HEK293T (cell line): Measurements from ENCODE around the gene LRRC37A2.
"Not testable (repeated sequence)": the region's sequence is repeated elsewhere in the genome, so short reads cannot be mapped to it uniquely, and the experiment has no call there.

Experiments used
- CTCF ChIA-PET: fragments of 350-600 bp; formaldehyde crosslinking; extraction: SDS; loops from one replicate; lab custom pipeline; 2021; ENCODE audit warnings: antibody characterized with exemption, inconsistent platforms; lab: Yijun Ruan, JAX
- POLR2A ChIA-PET: fragments of 350-600 bp; formaldehyde crosslinking; extraction: SDS; loops from one replicate; lab custom pipeline; 2020; ENCODE audit warnings: antibody characterized with exemption, inconsistent platforms; lab: Yijun Ruan, JAX
- DNase-seq: peaks from one replicate; pipeline ENCODE4 v3.0.0; 2012; ENCODE audit warnings: mixed read lengths; ENCODE audit errors: extremely low spot score

The LRRC37A2 gene

DNA sequence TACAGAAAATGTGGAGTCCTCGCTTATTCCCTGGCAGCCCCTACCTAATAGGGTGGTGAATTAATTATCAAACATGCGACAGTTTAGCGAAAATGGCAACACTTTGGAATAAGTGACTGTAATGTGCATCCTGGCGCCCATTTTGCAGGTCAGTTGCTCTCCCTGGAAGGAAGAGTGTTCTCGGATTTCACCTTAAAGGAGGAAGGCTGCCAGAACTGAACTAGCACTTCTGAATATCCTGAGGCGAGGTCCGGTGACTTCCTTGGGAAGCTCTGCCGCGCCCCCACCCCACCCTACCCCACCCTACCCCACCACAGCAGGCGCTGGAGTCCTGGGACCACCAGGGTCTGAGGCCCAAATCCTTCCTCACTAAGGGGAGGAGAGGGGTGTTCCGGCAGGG, at the start of gene LRRC37A2:
Gene LRRC37A2, plus strand, starts transcription at position 301 of the 400 bp plus-strand sequence. CDS start 245 bp downstream, outside the sequence.
- POLR2A ChIA-PET, DNase-seq, CTCF ChIA-PET: not testable (repeated sequence)

DNA sequence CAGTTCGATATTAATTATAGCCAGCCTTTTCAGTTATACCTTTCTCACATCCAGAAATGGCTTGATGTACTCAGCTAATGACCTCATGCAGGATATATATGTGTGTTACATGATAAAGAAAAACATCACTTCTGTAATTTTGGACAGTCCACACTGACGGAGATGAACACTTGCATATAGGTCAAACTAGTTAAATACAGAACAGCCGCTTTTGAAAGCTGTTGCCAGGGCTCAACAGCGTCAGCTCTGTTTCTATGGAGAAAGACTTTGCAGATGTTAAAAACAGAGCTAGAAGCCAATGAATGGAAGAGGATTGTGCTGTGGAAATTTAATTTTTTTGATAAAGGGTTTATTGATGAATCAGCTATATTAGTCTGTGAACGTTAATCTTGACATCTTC, 44.6 kb upstream of the LRRC37A2 start:
- DNase-seq, POLR2A ChIA-PET, CTCF ChIA-PET: not testable (repeated sequence)

DNA sequence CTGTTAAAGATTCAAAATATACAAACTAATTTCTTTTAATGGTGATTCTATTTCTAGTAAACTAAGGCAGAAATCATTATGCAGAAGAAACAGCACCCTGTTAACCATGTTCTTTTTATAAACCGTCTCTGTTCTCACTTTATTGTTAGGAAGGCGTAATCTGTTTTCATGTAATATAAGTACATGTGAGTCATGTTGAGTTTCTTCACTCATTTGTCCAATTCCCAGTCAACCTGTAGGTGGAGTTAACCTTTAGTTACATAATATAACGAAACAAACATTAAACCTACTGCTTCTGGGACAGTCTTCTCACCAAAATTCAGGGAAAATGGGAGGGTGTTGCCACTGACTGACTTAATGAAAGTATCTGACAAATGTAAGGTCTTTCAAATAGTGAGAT, 37.8 kb upstream of the LRRC37A2 start:
- DNase-seq, CTCF ChIA-PET, POLR2A ChIA-PET: not testable (repeated sequence)

DNA sequence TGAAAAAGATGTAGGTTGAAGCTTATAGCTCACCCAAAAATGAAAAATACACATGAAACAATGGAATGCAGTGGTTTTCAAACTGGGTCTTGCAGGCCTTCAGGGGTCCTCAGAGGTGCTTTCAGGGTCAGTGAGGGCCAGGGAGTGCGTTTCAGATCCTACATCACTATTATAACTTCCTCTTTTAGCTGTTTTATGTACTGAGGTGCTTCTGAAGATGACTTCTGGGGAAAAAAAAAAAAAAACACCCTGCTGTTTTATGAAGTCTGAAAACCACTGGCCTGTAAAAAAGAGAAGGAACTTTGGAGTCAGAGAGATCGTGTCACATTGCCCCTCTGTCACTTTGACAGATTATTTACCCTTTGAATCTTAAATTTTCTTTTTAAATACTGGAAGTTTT, 36.7 kb upstream of the LRRC37A2 start:
- POLR2A ChIA-PET, CTCF ChIA-PET, DNase-seq: not testable (repeated sequence)

DNA sequence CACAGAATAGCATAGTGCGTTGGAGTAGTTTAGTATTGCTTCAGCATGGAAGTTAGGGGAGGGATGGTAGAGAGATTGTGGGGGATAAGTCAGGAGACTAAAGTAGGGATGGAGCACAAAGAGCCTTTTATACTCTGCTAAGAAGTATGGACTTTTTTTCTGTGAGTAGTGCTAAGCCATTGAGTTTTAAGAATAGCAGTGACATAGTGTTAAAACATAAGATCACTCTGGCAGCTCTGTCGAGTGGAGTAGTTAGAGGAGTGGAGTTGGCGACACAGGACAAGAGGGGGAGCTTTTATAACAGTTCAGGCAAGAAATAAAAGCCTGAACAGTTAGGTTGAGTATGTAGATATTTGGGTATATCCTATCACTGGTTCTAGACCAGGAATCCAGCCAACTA, 33.4 kb upstream of the LRRC37A2 start:
- POLR2A ChIA-PET, DNase-seq, CTCF ChIA-PET: not testable (repeated sequence)

DNA sequence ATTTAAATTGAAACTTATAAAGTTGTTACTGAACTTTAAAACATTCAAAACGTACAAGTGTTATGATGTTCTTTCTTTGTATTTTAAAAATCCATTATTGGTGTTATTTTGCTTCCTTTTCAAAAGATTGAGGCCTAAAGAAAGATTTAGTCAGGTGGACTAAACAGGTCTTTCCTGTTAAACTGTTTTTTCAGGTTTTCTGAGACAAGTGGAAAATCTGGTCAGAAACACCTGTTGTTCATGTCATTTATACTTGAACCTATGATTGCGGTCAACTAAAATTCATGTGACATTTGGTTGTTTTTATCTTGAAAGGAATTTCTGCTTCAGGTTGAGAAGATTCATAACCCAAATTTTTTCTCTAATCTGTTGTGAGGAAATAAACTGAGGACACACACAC, 31.0 kb upstream of the LRRC37A2 start:
- POLR2A ChIA-PET, DNase-seq, CTCF ChIA-PET: not testable (repeated sequence)

DNA sequence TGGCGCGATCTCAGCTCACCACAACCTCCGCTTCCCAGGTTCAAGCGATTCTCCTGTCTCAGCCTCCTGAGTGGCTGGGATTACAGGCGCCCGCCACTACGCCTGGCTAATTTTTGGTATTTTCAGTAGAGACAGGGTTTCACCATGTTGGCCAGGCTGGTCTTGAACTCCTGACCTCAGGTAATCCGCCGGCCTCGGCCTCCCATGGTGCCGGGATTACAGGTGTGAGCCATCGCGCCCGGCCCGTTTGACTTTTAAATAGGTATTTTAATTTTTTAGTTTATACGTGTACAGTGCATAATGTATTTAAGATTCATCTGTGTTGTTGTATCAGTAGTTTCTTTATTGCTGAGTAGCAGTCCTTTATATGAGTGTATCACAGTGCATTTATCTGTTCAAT, 20.2 kb upstream of the LRRC37A2 start:
- POLR2A ChIA-PET, CTCF ChIA-PET, DNase-seq: not testable (repeated sequence)

DNA sequence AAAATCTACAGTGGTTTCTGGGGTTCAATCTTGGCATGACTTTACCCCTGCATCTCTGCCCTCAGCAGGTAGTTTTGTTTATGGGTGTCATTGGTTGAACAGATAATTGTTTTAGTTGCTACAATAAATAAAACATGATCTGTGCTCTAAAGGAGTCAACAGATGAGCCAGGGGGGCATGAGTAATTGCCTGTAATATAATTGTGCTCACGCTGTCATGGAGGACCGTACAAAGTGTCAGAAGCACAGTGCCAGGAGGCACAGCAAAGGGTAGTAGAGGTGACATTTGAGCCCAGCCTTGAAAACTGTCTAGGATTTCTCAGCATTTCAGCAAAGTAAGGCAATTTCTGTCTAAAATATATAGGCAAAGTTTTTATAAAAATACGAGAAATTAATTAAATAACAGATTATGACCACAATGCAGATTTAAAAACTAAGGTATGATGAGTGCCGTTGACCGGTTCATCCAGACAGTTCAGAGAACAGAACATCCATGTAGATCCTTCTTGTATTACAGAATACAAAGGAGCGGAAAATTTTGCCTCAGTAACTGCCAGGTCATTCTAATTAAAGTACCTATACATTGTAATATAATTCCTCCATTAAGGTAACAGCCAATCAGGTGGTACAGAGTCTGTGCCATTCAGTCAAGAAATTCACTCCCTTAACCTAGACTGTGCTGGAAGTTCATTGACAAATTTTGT, 12.7 kb upstream of the LRRC37A2 start:
- DNase-seq, CTCF ChIA-PET, POLR2A ChIA-PET: not testable (repeated sequence)

DNA sequence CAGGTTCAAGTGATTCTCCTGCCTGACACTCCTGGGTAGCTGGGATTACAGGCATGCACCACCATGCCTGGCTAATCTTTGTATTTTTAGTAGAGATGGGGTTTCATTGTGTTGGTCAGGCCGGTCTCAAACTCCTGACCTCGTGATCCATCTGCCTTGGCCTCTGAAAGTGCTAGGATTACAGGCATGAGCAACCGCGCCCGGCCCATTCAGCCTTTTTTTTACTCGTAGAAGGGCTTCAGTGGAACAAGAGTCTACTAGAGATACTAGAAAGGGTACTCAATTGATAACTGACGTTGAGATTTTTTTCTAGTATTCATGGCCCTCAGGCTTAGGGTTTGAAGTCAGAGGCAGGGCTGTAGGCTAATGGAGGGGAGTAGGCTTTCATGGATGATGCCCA, 6.4 kb upstream of the LRRC37A2 start:
- CTCF ChIA-PET, DNase-seq, POLR2A ChIA-PET: not testable (repeated sequence)

DNA sequence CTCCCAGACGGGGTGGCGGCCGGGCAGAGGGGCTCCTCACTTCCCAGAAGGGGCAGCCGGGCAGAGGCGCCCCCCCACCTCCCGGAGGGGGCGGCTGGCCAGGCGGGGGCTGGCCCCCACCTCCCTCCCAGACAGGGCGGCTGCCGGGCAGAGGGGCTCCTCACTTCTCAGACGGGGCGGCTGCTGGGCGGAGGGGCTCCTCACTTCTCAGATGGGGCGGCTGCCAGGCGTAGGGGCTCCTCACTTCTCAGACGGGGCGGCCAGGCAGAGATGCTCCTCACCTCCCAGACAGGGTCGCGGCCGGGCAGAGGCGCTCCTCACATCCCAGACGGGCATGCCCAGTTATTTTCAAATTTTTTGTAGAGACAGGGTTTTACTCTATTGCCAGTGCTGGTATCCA, 22.4 kb downstream of the LRRC37A2 start:
- DNase-seq, CTCF ChIA-PET, POLR2A ChIA-PET: not testable (repeated sequence)

DNA sequence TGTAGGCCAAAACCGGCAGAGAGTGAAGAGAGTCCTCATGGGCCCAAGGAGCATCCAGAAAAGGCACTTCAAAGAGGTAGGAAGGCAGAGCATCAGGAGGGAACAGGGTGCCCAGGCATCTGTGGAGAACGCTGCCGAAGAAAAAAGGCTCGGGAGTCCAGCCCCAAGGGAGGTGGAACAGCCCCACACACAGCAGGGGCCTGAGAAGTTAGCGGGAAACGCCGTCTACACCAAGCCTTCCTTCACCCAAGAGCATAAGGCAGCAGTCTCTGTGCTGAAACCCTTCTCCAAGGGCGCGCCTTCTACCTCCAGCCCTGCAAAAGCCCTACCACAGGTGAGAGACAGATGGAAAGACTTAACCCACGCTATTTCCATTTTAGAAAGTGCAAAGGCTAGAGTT, 36.3 kb downstream of the LRRC37A2 start:
- POLR2A ChIA-PET, DNase-seq, CTCF ChIA-PET: not testable (repeated sequence)

DNA sequence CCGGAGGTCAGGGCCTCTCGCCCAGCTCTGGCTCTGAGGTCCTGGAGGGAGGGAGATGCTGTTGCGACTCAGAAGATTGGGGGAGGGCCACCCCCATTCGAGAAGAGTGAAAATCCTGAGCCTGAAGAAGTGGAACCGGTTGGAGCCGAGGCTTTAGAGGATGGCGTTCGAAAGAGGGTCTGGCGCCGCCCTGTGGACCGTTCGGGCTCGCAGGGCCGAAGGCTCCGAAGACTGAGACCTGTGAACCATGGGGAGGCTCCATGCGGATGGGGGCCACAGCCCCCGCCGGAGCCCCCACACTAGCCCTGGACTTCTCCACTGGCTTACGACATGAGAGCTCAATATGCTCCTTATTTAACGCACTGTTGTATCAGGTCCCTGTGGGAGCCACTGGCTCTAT, 46.9 kb downstream of the LRRC37A2 start:
- CTCF ChIA-PET, POLR2A ChIA-PET, DNase-seq: not testable (repeated sequence)

DNA sequence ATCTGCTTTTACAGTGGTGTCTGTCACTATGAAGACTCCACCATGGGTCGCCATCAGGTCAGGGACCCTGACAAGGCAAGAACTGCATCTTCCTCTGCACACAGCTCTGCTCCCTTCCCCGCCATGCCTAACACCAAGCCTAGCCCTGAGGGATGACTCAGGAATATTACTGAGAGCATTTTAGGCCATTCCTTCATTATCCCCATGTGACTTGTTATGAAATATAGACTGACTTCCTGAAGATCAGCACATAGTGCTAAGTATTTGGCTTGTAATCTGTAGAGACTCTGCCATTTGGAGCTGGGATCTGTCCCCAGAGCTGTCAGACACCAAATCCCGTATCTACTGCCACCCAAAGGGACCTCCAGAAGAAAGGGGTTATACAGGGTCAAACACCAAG, 47.8 kb downstream of the LRRC37A2 start:
- CTCF ChIA-PET, DNase-seq, POLR2A ChIA-PET: not testable (repeated sequence)

DNA sequence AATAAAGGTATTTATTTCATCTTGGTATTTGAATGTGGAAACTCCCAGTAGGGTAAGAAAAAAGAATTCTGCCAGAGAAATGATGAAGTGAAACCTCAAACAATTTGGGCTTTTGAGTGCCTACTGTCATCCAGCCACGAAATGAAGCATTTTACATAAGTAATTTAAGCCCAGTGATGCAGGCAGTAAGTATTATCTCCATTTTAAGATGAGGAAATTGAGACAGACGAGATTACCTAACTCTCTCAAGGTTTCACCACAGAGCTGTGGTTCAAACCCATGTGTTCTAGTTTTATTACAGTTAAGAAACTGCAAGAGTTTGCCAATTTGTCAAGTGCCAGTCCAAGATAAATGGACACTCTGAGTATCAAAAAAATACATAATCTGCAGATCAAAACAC, 54.0 kb downstream of the LRRC37A2 start:
- CTCF ChIA-PET, DNase-seq, POLR2A ChIA-PET: not testable (repeated sequence)

DNA sequence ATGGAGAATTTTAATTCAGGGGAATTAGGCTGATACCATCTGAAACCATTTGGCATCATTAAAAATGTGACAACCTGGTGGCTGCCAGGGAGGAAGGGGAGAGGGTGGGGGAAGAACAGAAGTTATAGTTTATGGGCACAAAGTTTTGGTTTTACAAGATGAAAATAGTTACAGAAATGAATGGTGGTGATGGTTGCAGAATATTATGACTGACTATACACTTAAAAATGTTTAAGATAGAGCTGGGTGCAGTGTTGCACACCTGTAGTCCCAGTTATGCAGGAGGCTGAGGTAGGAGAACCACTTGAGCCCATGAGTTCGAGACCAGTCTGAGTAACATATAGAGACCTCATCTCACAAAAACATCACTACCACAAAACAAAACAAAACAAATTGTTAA, 54.7 kb downstream of the LRRC37A2 start:
- CTCF ChIA-PET, POLR2A ChIA-PET: not testable (repeated sequence)

DNA sequence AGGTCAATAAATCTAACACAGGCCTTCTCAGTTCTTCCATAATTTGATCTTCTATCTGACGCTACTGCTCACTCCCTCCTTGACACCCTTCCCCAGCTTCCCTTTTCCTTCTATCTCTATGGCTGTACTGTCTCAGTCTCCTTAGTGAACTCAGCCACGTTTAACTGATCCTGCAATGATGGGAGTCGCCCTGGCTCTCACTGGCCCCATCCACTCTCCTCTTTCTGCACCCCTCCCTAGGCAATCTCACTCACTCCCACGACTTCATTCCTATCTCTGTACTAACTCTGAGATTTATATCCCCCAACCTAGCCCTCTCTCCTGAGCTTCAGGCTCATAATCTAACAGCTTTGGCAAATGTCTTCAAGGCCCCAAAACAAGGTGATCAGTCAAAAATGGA, 59.5 kb downstream of the LRRC37A2 start:
- CTCF ChIA-PET, DNase-seq, POLR2A ChIA-PET: not testable (repeated sequence)

More for the DNA sequence above, 54.7 kb downstream of the LRRC37A2 start:
- DNase-seq = not testable (repeated sequence)

DNA sequence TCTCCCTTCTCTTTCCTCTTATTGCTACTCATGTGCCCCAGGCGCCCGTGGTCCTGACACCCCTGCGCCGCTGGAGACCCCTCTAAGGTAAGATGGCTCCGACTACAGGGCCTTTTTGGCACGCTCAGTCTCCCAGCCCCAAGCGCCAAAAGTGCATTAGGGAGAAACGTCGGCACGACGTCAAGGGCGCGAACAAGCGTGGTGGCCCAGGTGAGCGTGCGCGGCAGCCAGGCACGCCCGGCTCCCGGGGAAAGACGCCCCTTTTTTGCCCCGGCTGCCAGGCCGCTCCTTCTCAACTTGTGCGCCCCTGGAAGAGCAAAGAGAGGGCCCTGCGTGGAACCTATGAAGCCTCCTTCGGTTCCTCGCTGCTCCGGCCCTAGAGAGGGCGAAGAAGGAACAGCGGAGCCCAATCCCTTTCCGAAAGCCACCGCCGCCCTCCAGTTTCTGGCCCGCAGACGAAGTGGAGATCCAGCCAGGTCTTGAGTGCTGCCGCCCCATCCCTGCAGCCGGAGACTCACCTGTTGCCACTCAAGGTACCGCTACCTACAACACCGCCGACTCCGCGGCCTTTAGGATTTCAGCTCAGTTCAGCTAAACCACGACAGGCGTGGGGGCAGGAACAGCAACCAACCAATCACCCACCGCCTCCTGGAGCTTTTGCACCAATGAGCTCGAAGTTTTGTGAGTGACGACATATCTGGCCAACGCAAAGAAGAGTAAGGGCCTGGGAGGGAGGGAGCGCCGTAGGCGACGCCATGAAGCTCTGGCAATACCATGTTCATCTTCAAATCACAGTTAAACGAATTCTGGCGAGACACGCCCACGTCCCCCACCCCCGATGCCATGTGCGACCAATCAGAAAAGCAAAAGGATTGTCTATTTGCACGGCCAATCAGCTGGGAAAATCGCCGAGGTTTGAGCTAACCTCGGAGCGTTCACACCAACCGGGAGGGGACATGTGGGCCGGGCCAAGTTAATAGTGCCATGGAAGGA, 67.1 kb downstream of the LRRC37A2 start, which contains the start of gene ARL17A:
Gene ARL17A, minus strand, starts transcription at position 609 of the 993 bp plus-strand sequence. CDS start 3,369 bp downstream, outside the sequence.
- POLR2A ChIA-PET, CTCF ChIA-PET, DNase-seq: not testable (repeated sequence)

DNA sequence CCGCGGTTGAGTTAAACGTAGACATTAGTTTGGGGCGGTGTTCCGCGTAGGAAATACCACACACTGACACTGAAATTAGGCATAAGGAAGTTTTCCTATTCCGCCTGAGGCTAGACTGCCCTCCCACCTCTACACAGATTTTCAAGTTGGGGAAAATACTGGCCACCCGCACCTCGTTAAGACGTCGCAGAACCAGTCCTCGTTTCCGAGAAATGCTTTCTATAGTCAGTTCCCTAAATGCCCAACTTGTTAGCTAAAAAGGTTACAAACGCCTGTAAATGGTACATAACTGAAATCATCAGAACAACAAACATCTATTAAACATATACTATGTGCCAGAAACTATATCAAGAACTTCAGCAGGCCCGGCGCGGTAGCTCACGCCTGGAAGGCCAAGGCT, 67.8 kb downstream of the LRRC37A2 start:
- DNase-seq, CTCF ChIA-PET, POLR2A ChIA-PET: not testable (repeated sequence)

DNA sequence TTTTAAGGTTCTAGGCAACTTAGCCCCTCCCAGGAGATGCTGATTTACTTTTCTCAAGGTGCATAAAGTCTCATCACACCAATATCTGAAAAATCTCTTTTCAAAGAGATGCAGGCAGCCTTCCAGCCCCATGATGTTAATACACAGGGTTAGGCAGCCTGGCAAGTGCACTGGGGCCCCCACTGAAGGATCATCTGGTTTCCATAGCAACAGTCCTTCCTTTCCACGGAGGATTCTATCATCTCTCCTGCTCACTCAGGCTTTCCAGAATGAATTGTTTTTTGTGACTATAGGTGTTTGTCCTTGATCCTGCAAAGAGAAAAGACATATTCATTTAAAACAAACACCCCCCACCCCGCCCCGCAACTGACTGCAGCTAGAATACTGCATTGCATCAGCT, 73.2 kb downstream of the LRRC37A2 start:
- POLR2A ChIA-PET, CTCF ChIA-PET, DNase-seq: not testable (repeated sequence)
